MCF 10A (cell line): ENCODE data around the gene UQCRQ. TPM values are rescaled to one million over a fixed set of nuclear protein-coding genes. Genes with fewer than 3 reads are reported as not detected.

Experiments
- BruUV-seq: library from RNA; stranded (reverse); fragments of 400-500 nt; replicated peaks from 2 replicates; lab custom pipeline; 2021; lab: Mats Ljungman, UMichigan
- CTCF ChIA-PET: fragments of 300-600 bp; sonication (Branson Sonifier 250); formaldehyde crosslinking; extraction: SDS; loops from one replicate; lab custom pipeline; 2021; ENCODE audit warnings: antibody characterized with exemption, inconsistent platforms; lab: Yijun Ruan, JAX
- POLR2A ChIA-PET: fragments of 300-600, 350-650 bp; sonication (Branson Sonifier 250); formaldehyde crosslinking; extraction: SDS; loops from one replicate; lab custom pipeline; 2020; ENCODE audit warnings: antibody characterized with exemption, inconsistent platforms; lab: Yijun Ruan, JAX
- DNase-seq: peaks from one replicate; pipeline ENCODE4 v3.0.0-alpha.2; 2018; ENCODE audit not compliant: unreplicated experiment
- H3K27ac Mint-ChIP-seq: one replicate; pipeline ENCODE4 v1.8.0; 2022; ENCODE audit warnings: mild to moderate bottlenecking, low read depth, mixed read lengths; ENCODE audit not compliant: unreplicated experiment
- H3K27me3 Mint-ChIP-seq: one replicate; pipeline ENCODE4 v1.8.0; 2022; ENCODE audit warnings: mixed read lengths; ENCODE audit not compliant: insufficient read depth, unreplicated experiment
- H3K36me3 Mint-ChIP-seq: one replicate; pipeline ENCODE4 v1.8.0; 2022; ENCODE audit warnings: mild to moderate bottlenecking, moderate library complexity, mixed read lengths; ENCODE audit not compliant: insufficient read depth, unreplicated experiment
- H3K4me1 Mint-ChIP-seq: one replicate; pipeline ENCODE4 v1.8.0; 2022; ENCODE audit warnings: mixed read lengths; ENCODE audit not compliant: insufficient read depth, unreplicated experiment
- H3K4me3 Mint-ChIP-seq: one replicate; pipeline ENCODE4 v1.8.0; 2022; ENCODE audit warnings: mild to moderate bottlenecking, moderate library complexity, mixed read lengths; ENCODE audit not compliant: unreplicated experiment
- H3K9me3 Mint-ChIP-seq: one replicate; pipeline ENCODE4 v1.8.0; 2022; ENCODE audit warnings: mixed read lengths; ENCODE audit not compliant: unreplicated experiment
- intact Hi-C: fragments of 100-400 bp; cut with micrococcal nuclease; formaldehyde crosslinking; loops from 2 replicates; pipeline ENCODE4 v1.14.1; 2022
- total RNA-seq: library from RNA; stranded (reverse); gene quantifications from 2 replicates; pipeline ENCODE4 v1.2.3, GENCODE V29; 2022
- TF ChIP-seq, protein P1 (sequence below): fragments of 200-600 bp; IDR thresholded peaks from one replicate; pipeline ENCODE4 v1.8.0; 2022; ENCODE audit warnings: antibody characterized with exemption, mild to moderate bottlenecking; ENCODE audit not compliant: unreplicated experiment

The UQCRQ gene
- total RNA-seq, 1 experiment from 2014 or later, result 974 TPM

DNA sequence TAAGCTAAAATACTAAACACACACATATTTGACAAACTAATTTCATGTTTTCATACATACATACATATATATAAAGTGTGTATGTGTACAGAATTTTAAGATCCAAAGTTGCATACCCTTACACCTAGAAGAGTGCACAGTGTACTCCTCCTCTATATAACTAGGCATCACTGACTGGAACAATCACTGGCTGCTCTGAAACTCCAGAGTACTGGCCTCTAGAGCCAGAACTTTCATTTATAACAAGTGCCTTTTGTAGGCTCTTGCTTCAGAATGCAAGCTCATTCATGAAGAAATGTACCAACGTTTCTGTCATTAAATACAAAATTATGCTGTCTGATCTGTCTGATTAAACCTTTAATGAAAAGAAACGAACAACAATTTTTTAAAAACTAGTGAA, 11.0 kb downstream of the UQCRQ start:
- Mint-ChIP-seq H3K4me3 (no peak overlapping the region), H3K4me1 (no peaks in the 10 kb centered on the region), H3K36me3 (peaks cover 97% of the 10 kb centered on the region), H3K27me3 (no peaks in the 10 kb centered on the region), H3K9me3 (no peaks in the 10 kb centered on the region), H3K27ac (no peak overlapping the region)
- ChIA-PET CTCF (interaction anchor here (0.5 to 8.9 kb wide), 6 partner anchors 11 to 692 kb away, joined by 3 to 68 read pairs (median 6); partner anchors contain the start of genes GDF9, SHROOM1 and UQCRQ), POLR2A (interaction anchor here (1.0 to 1.8 kb wide), 3 partner anchors 11 to 85 kb away, joined by 3 to 11 read pairs (median 6); partner anchors contain the start of genes GDF9 and UQCRQ)
- DNase-seq, result no peak
- BruUV-seq, result no TSS peak
- intact Hi-C loops, result no loop called here
- TF ChIP-seq, protein P1, sequence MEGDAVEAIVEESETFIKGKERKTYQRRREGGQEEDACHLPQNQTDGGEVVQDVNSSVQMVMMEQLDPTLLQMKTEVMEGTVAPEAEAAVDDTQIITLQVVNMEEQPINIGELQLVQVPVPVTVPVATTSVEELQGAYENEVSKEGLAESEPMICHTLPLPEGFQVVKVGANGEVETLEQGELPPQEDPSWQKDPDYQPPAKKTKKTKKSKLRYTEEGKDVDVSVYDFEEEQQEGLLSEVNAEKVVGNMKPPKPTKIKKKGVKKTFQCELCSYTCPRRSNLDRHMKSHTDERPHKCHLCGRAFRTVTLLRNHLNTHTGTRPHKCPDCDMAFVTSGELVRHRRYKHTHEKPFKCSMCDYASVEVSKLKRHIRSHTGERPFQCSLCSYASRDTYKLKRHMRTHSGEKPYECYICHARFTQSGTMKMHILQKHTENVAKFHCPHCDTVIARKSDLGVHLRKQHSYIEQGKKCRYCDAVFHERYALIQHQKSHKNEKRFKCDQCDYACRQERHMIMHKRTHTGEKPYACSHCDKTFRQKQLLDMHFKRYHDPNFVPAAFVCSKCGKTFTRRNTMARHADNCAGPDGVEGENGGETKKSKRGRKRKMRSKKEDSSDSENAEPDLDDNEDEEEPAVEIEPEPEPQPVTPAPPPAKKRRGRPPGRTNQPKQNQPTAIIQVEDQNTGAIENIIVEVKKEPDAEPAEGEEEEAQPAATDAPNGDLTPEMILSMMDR, result no peak

DNA sequence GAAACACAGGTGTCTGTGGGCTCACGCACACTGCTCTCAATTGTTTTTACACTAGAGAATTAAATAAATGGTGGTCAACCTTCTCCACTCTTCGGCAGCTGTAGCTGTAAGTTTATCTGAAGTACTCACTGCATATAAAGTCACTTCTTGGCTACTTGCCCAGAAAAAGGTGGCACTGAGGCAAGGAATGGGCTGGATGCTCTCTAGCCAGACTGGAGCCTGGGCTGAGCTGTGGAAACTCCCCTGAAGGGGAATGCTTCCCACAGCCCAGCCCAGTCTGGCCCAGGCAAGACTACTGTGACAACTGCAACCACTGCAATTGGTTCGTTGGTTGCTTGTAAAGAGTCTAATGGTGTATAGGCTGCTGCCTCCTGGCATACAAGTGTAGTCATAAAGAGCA, 11.5 kb downstream of the UQCRQ start:
- Mint-ChIP-seq H3K27ac (no peak overlapping the region), H3K36me3 (peaks cover 97% of the 10 kb centered on the region), H3K4me3 (no peak overlapping the region), H3K27me3 (no peaks in the 10 kb centered on the region), H3K9me3 (no peaks in the 10 kb centered on the region), H3K4me1 (peaks cover 3% of the 10 kb centered on the region)
- TF ChIP-seq, protein P1, result no peak
- BruUV-seq, result no TSS peak
- peak; percentile 28 for DNase-seq
- CTCF ChIA-PET, result interaction anchor here (0.5 to 8.9 kb wide), 5 partner anchors 11 to 691 kb away, joined by 3 to 68 read pairs (median 7); partner anchors contain the start of genes GDF9, SHROOM1 and UQCRQ
- intact Hi-C loops, result no loop called here
- POLR2A ChIA-PET, result interaction anchor here (1.0 kb wide), 1 partner anchor 11 kb away, joined by 11 read pairs; the partner anchor contains the start of genes GDF9 and UQCRQ

DNA sequence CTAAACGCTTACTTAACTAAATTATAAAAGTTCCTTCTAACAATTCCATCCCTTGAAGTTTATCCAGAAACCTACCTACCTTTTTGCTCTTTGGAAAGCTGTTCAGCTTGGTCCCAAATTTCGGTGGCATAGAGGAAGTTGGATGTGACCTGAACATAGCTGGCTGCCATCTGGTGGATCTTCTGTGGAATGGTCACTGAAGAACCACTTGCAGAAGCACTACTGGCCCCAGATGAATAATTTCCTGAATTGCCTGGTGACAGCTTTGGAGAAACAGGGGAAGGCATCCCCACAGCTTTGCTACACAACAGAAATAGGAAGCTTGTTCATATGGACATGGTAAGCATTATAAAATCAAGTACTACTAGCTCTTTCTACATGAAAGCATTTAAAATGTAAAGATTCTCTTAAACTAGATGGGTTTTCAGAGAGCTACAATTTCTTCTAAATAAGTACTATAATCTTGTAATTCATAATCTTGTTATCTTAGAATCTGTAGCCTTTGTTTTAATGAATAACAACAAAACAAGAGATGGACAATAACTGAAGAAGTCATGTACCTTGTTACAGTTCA, 16.9 kb downstream of the UQCRQ start:
- peaks cover 8% of the 10 kb centered on the region for H3K4me1 Mint-ChIP-seq
- CTCF ChIA-PET, result interaction anchor here (0.5 to 4.3 kb wide), 26 partner anchors 9 to 1753 kb away, joined by 3 to 72 read pairs (median 4); partner anchors contain the start of genes AFF4, GDF9, LEAP2 and SHROOM1
- no peak overlapping the region for H3K27ac Mint-ChIP-seq
- peak; percentile 80 for DNase-seq
- H3K36me3 Mint-ChIP-seq, result peaks cover 100% of the 10 kb centered on the region
- intact Hi-C loops, result loop anchor here (1.0 kb wide), 2 partner anchors 53 to 357 kb away; partner anchors contain the start of gene SHROOM1
- BruUV-seq, result no TSS peak
- POLR2A ChIA-PET, result interaction anchor here (0.7 to 3.0 kb wide), 15 partner anchors 9 to 335 kb away, joined by 3 to 16 read pairs (median 5); partner anchors contain the start of genes SHROOM1 and UQCRQ
- no peak overlapping the region for H3K4me3 Mint-ChIP-seq
- TF ChIP-seq, protein P1, result peak; percentile 70
- no peaks in the 10 kb centered on the region for H3K27me3 Mint-ChIP-seq
- no peaks in the 10 kb centered on the region for H3K9me3 Mint-ChIP-seq

DNA sequence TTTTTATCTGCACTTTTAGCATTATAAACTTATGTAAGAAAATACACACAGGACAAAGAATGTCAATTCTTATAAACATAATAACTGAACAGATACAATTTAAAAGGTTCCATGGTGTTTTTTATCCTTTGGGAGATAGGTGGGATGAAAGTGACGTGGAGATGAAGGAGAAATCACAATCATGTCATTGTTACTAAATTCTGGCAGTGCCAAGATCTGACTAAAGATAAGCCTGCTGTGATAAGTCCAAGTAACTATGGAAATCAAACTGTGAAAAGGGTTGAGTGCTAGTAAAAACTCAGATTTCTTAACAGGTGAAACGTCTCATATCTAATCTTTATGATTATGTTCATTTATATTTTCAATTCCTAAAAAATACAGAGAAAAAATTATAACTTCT, 18.1 kb downstream of the UQCRQ start:
- no peak overlapping the region for H3K4me3 Mint-ChIP-seq
- H3K27ac Mint-ChIP-seq, result no peak overlapping the region

More for the DNA sequence above, 18.1 kb downstream of the UQCRQ start:
- no TSS peak for BruUV-seq
- H3K27me3 Mint-ChIP-seq, result no peaks in the 10 kb centered on the region
- TF ChIP-seq, protein P1, result no peak
- no peaks in the 10 kb centered on the region for H3K9me3 Mint-ChIP-seq
- DNase-seq, result no peak
- peaks cover 8% of the 10 kb centered on the region for H3K4me1 Mint-ChIP-seq
- intact Hi-C loops, result no loop called here
- ChIA-PET CTCF (interaction anchor here (0.6 to 4.3 kb wide), 8 partner anchors 10 to 358 kb away, joined by 3 to 72 read pairs (median 20); partner anchors contain the start of genes GDF9, LEAP2, SHROOM1 and UQCRQ), POLR2A (interaction anchor here (1.2 to 3.0 kb wide), 5 partner anchors 10 to 58 kb away, joined by 3 to 16 read pairs (median 9); partner anchors contain the start of genes GDF9 and UQCRQ)
- H3K36me3 Mint-ChIP-seq, result peaks cover 100% of the 10 kb centered on the region
